Sigmoid colon (tissue), 4 donors: Measurements from ENCODE around the gene CNTN5.

Experiments used
- EP300 ChIP-seq, 4 donors: sonication (generic); formaldehyde crosslinking; IDR thresholded peaks; one replicate each; pipeline ENCODE4 v1.6.1; 2017; ENCODE audit warnings: antibody characterized with exemption in 4 of 4
- POLR2A ChIP-seq, 2 donors: fragments of 450-650 bp; IDR thresholded peaks; one replicate each; pipeline ENCODE4 v1.6.1; 2016; ENCODE audit warnings: antibody characterized with exemption in 2 of 2, mild to moderate bottlenecking in 2 of 2, moderate library complexity in 2 of 2
- POLR2AphosphoS5 ChIP-seq, 4 donors: sonication (generic); formaldehyde crosslinking; IDR thresholded peaks; one replicate each; pipeline ENCODE4 v1.6.1; 2017; ENCODE audit warnings: antibody characterized with exemption in 4 of 4
- TF ChIP-seq, protein P1 (sequence below), 4 experiments: fragments of 450-650 bp in 3 of 4; fragments of 200-600 bp in 1 of 4; IDR thresholded peaks; one replicate each; pipeline ENCODE4 v1.5.1; 2016 to 2019; ENCODE audit warnings: antibody characterized with exemption in 4 of 4, mild to moderate bottlenecking in 3 of 4, moderate library complexity in 2 of 4

DNA sequence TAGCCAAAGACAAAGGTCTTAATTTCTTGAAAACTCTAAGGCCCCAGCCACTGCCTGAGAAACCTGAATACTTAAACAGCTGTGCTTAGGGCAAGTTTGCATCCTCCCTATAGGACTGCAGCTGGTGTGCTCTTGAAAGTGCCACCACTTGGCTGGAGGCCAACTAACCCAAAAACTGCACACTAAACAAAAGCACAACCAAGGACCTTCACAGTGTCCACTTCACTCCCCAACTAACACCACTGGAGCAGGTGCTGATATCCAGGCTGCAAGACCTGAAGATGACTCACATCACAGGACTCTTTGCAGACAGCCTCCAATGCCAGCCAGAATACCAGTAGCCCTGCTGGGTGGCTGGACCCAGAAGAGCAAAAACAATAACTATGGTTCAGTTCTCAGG is 1308.6 kb downstream of the CNTN5 start:
- TF ChIP-seq, protein P1, sequence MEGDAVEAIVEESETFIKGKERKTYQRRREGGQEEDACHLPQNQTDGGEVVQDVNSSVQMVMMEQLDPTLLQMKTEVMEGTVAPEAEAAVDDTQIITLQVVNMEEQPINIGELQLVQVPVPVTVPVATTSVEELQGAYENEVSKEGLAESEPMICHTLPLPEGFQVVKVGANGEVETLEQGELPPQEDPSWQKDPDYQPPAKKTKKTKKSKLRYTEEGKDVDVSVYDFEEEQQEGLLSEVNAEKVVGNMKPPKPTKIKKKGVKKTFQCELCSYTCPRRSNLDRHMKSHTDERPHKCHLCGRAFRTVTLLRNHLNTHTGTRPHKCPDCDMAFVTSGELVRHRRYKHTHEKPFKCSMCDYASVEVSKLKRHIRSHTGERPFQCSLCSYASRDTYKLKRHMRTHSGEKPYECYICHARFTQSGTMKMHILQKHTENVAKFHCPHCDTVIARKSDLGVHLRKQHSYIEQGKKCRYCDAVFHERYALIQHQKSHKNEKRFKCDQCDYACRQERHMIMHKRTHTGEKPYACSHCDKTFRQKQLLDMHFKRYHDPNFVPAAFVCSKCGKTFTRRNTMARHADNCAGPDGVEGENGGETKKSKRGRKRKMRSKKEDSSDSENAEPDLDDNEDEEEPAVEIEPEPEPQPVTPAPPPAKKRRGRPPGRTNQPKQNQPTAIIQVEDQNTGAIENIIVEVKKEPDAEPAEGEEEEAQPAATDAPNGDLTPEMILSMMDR (IDR thresholded peaks at IDR 0.05) = no peak
- TF ChIP-seq POLR2A (IDR thresholded peaks at IDR 0.05) (no peak), EP300 (IDR thresholded peaks at IDR 0.05) (no peak), POLR2AphosphoS5 (IDR thresholded peaks at IDR 0.05) (no peak)
